Regular cardiac myocyte (primary cell): ENCODE data around the gene SLC6A5. TPM values are rescaled to one million over a fixed set of nuclear protein-coding genes. Genes with fewer than 3 reads are reported as not detected.

Experiments
- total RNA-seq: library from RNA; depleted of rRNA; stranded (reverse); fragments of >200 nt; gene quantifications from 2 replicates; pipeline ENCODE4 v1.2.3, GENCODE V29; 2014

The SLC6A5 gene
- total RNA-seq: not detected in 2 replicates

GRCh38 chr11:20599221-20600019, at the start of gene SLC6A5:
Gene SLC6A5, plus strand, starts transcription at chr11:20599608. Its CDS starts 65 bp downstream, at chr11:20599673.

GRCh38 chr11:20668844-20669819, 69.7 kb downstream of the SLC6A5 start, which contains the start of gene NELL1:
Gene NELL1, plus strand, starts transcription at chr11:20669586.

Other genes with a start within 250 kb of the SLC6A5 start
- 70.5 and 75.0 TPM in 2 replicates for gene HTATIP2, start 235.9 kb upstream of the SLC6A5 start, total RNA-seq
- 11.8 and 16.9 TPM in 2 replicates for gene PRMT3, start 211.9 kb upstream of the SLC6A5 start, total RNA-seq
- gene NELL1, start 70.0 kb downstream of the SLC6A5 start, total RNA-seq: not detected in 2 replicates